ENCODE data around the gene RAPGEF5.

The RAPGEF5 gene

DNA sequence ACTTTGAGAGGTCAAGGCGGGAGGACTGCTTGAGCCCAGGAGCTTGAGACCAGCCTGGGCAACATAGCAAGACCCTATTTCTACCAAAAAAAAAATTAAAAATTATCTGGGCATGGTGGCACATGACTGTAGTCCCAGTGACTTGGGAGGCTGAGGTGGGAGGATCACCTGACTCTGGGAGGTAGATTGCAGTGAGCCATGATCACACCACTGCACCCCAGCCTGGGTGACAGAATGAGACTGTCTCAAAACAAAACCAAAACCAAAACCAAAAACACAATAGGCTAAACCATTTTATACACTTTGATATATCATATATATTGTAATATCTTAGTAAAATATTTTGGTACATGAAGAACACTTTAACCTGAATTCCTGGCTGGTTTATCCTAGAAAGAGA is 101.6 kb downstream of the RAPGEF5 start:
- no peak for DNase-seq

DNA sequence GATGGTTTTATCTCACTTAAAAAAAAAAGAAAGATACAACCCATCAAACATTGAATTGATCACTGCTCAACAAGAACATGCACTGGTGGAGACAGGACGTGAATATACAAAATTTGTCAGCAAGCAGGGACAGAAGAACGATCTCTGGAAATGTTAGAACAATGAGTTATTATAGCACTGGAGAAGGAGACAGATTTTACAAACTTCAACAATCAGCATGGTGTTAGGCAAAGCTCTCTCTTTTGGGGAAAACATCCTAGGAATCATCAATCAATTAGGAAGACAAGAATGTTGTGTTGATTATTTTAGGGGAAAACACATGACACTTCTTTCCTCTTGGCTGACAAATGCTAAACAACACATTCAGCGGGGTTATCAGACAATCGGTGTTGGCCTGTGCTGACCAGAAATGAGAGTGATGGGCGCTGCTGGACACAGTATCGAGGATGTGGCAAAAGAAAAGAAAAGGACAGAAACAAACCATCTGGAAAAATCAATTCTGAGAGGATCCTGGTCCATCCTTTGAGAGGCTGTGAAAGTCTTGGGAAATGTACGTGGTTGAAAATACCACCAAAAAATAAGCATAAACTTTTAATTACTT is 103.9 kb downstream of the RAPGEF5 start:
- DNase-seq: no peak

DNA sequence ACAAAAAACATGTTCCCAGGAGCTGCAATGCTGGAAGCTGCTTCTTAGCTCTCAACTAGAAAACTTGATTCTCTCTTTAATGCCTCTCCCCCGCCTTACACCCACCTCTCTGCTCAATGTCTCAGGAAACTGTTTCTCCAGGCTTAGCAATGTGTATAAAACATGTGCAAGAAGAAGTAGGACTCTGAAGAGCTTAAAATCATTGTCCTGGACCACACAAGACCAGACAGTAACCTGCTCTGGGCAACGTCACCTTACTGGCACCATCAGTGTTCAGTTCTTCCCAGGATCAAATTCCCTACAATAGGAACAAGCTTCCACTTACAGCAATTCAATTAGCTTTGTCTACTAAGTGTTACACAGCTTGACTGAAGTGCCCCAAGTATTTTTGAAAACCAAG is 104.9 kb downstream of the RAPGEF5 start:
- no peak for DNase-seq

DNA sequence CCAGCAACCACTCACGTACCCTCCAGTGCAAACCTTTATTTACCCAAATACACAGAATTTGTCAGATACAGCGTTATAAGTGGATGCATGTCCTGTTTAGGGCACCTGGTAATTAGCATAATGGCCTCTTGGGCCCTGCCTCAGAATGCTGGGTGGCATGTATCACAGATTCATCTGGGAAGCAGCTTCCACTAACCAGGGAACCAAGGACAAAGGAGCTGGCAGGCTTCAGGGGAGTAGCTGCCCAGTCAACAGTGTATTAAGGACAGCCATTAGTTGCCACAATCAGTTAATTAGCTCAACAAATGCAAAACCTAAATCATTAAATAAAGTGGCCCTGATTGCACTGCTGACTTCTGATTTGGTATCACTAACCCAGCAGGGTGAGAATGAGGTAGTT is 105.7 kb downstream of the RAPGEF5 start:
- no peak for DNase-seq

DNA sequence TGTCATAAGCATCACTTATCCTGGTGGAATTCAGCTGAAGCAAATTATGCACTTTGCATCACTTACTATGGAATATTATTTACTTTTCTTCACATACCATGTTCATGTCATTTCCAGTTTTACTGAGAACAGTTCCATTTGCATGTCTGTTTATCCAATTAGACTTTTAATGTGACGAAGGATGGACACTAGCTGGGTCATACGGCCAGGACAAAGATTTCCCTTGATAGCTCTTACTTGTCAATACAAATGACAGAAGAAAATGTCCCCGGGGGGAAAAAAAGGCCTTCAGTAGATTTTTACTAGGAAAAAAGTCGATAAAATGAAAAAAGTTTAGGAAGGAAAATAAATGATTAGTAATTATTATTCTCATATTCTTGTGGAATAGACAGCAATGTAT is 106.6 kb downstream of the RAPGEF5 start:
- no peak for DNase-seq

DNA sequence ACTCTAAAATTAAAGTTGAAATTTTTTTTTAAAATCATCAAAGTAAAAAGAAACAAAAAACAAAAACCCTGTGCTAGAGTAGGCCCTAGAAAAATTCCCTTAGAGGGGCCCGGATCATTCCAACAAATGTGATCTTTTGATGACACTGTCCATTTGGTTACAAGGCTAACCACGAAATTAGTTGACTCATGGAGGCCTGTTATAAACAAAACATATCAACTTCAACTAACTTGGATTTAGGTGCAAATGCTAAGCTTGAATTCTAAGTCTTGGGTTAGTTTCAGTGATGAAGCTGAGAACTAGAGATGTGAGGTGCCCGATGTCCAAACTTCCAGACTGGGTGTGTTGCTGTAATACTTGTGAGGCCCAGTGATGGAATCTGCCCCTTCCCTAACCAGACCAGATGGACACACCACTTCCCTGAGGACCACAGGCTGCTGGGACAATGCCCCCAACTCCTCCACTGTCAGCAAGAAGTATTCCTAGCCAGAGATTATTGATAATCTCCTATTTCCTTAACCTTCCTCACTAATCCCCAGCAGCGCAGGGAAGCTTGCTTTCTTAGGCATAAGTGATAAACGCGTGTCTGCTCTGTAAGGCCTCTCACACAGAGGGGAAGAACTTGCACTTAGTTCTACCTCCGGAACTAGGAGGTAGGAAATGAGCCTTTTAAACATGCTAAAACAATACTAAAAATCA is 108.7 kb downstream of the RAPGEF5 start:
- no peak for DNase-seq

DNA sequence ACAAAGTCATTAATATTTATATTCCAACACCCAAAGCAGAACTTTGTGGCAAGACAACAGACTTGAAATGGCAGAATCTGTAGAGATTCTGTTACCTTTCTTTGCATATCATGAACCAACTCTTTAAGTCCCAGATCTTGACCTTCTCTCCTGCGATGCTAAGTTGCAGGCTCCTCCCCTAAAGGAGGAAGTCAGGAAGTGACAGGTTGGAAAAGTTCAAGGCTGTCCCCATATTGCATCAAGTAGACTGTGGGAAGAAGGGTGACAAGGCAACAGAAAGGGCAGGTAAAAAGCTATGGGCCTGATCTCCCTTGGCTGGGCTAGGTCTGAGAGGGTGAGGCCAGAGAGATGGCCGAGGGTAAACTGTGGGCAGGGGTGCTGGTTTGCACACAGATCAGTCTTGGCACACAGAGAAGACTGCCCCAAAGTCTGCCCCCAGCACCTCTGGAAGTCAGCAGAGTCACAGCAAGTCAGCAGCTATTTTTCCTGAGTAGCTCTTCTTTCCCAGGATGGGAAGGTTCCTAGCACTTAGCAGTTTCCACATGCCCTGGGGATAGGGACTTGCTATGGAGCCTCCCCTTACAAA is 115.1 kb downstream of the RAPGEF5 start:
- DNase-seq: no peak

DNA sequence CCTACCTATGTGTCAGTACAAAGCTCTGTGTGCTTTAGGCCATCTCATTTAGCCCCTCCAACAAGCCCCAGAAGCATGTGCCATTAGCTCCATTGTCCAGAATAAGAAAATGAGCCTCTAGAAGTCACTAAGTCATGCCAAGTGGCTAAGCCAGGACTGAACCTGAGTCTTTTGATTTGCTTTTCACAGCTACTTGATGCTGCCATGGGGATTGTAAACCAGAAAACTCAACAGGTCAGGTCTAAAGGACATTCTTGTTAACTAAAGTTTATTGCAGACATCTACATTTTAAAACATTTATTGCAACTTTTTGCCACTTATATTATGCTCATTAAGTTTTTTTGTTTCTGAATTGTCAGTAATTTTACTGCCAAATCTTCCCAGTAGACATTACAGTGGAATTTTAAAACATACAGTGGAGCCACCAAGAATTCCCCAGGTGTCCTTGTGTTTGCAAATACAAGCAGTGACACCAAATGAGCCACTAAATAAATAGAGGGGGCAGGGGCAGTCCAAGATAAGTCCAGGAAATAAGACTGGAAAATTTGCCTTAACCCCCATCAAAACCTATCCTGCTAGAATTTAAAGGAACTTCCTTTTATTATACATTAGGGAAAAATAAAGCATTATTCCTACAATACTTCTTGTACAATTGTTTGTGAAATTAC is 115.9 kb downstream of the RAPGEF5 start:
- no peak for DNase-seq

DNA sequence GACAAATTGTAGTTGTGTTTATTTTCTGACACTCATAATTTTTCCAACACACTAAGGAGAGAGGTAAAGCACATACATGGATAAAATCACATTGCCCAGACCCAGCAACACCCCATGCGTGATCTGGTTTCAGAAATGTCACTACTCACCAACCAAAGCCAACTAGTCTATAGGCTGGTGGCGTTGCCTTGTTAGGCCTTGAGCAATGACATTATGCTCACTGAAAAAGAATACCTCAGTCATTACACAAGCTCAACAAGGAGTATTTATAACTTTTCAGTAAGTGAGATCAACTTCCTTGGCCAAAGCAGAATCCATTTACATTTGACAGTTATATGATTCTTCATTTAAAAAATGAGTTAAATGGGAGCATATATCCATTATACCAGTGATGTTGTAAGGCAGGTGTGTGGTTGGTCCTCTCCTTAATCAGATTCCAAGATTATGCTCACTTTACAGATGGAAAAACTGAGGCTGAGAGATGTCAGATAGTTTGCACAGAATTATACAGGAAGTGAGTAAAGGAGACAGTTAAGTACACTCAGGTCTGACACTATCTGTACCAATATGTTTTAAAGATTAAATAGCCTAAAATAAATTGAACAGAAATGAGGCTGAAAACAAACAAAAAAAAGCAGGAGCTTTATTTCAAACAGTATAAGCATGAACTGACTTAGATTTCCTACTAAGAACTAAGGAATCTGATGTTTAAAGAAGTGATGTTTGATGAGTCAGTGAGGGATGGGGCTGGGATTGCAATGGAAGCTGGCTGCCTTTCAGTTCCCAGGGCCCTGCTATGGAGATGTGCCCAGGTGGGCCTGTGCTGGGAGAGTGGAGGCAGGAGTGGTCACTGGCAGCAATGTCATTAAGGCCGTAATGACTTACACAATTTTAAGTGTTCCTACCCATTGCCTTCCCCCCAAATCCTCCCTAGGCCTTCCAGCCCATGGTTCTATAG is 118.3 kb downstream of the RAPGEF5 start:
- DNase-seq: peak; percentile 20

DNA sequence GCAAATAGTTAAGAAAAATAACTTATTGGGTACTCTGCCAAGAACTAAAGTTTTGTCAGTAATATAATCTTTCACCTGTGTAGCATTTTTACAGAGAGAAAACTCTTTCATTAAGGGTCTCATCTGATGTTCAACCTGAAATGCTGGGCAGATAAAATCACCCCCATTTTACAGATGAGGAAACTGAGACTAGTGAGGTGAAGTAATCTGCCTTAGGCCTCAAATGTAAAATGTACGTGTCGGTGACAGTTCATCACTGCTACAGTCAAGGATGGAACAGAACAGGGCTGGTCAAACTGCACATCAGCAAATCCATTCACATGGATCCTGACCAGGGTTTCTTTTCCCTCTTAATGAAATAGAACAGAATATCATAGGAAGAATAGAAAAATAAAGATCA is 121.8 kb downstream of the RAPGEF5 start:
- no peak for DNase-seq

DNA sequence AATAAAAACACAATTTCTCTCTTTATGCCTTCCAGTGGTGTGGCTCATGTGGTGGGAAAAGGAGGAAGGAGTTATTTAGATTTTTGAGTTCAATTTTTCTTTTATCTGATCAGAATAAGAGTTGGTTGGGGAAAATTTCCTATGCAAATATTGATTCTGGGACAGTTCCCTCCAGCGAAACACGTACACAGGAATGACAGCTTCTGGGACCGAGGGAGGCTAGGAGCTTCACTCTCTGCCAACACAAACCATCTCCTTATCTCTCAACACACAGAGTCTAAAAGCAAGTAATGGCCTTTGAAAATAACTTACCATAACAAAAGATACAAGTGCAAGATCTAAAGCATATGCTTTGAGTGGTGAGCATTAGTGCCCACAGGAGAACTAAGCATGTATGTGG is 122.7 kb downstream of the RAPGEF5 start:
- no peak for DNase-seq

DNA sequence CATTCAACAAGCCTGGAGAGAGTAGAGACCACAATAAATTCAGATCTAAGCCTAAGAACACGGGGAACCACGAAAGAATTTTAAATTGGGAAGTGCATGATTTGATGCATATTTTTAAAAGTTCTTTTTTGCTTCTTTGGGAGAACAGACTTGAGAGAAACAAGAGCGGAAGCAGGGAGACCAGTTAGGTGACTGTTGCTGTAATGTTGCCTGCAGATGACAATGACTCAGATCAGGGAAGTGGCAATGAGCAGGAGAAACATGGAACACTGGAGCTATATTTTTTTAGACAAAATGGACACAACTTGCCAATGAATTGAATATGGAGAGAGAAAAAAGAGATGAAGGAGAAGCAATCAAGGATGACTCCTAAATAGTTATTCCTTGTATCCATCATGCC is 125.1 kb downstream of the RAPGEF5 start:
- DNase-seq: no peak

DNA sequence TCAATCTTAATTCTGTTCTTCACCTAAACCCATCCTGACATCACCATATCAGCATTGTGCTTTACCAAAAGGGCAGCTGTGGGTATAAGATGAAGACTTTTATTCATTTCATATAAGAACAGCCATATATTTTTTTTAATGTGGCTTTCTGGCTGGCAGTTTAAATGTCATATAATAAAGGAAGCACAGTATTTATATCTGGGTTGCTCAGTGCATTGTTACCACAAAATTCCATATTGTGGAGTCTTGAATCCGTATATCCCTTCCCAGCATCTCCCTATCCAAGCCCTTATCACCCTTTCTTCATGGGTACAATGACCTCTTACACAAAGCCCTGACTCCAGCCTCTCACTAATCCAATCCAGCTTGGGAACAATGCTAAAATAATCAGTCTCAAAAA is 125.8 kb downstream of the RAPGEF5 start:
- DNase-seq: no peak

DNA sequence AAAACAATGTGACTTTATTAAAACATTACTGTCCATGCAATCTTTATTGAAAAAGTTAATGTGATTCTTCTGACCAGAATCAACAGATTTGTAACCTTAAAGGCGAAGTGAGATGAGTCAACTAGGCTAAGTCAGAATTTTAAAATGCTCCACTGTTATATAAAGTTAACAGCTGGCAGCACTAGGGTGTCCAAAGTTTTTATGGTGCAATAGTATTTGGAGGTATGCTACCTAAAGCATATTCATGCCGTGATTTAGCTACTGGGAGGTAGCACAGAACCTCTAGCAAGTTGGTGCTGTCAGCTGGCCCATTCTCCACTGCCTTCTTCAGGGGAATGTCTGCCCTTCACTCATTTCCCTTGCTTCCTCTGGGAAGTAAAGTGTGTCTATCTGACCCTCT is 126.7 kb downstream of the RAPGEF5 start:
- DNase-seq: no peak

DNA sequence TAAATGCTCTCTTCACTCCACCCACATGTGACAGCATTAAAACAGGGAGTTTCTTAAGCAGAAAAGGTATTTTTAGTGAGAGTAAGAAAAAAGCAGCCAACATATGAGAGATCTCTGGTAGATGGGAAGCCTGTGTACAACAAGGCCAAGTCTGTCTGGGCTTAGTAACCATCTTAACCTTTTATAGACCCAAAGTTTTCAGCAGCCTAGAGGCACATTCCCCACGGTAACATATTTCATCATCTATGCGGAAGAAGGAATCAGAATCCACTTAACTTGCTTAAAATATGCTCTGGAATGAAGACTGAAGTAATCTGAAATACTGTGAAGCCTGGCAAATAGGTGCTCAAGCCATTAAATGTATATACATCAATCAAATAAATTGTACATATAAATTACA is 127.8 kb downstream of the RAPGEF5 start:
- DNase-seq: peak; percentile 35

DNA sequence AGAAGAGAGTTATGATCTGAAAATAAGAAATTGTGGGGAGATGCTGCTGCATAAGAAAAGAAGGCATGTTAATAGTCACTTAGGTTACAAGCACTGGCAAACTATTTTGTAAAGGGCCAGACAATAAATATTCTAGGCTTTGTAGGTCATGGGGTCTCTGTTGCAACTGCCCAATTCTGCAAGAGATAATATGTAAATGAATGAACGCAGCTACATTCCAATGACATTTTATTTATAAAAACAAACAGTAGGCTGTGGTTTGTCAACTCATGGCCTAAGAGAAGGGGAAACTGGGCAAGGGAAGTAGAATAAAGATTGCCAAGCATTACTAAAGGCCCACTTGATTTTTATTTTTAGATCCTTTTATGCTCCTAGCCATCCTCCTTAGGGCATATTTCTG is 133.1 kb downstream of the RAPGEF5 start:
- no peak for DNase-seq

DNA sequence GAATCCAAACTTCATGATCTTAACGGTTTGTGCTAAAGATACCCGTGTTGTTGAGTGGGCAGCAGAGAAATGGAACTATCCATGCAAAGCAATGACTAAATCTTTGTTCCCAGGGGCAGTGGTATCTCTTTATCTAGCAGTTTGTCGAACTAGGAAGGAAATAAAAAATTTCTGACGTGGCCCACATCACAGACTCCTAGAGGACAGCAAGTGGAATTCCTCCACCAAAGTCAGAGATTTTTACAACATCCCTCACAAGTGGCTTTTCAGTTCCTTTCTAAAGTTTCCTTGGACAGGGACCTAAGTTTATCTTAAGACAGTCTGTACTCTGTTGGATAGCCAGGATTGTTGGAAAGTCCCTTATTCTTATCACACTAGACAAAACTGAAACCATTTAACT is 136.0 kb downstream of the RAPGEF5 start:
- no peak for DNase-seq

DNA sequence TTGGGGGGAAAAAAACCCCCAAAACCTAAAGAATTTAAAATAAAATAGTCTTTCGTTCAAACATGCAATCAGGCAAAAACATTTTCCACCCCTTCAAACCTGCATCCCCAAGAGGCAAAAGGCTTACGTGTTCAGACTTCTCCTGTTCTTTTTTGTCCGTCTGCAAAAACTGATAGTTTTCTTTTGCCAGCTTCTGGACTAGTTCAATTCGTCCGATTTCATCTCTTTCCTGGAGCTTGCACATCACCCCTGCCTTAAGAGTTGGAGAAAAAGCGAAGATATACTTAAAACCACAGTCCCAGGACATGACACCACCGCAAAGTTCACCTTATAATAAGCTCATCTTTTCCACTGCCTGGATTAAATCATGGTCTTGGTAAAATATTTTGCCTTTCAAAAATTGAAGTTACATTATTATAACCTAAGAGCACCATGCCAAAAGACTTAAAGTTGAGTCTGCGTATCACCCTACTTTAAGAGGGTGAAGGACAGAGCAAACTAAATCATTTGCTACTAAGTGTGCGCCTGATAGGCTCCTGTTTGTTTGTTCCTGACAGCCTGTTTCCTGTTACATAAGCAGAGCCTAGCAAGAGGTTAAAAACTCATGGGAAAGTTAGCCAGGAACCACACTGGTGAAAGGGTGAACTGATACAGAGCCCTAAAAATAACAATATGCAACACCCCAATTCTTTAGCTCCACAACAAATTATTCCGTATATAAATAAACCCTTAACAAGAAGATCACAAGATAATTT is 137.0 kb downstream of the RAPGEF5 start:
- no peak for DNase-seq

DNA sequence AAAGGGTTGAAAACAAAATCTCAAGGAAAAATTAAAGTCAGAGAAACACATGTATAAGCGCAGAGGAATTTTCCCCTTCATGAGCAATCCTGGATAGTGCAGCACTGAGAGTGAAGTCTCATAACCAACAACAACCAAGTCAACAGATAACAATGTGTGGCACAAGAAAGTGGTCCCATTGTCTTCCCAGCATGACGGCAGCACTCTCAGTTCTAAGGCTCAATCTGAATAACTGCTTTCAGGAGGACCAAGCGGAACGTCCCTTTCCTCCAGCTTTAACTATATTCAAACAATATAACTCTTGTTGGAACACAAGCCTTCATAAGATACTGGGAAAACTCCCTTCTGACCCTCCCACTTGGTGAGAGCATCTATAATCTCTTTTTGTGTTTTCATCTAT is 137.9 kb downstream of the RAPGEF5 start:
- DNase-seq: no peak

DNA sequence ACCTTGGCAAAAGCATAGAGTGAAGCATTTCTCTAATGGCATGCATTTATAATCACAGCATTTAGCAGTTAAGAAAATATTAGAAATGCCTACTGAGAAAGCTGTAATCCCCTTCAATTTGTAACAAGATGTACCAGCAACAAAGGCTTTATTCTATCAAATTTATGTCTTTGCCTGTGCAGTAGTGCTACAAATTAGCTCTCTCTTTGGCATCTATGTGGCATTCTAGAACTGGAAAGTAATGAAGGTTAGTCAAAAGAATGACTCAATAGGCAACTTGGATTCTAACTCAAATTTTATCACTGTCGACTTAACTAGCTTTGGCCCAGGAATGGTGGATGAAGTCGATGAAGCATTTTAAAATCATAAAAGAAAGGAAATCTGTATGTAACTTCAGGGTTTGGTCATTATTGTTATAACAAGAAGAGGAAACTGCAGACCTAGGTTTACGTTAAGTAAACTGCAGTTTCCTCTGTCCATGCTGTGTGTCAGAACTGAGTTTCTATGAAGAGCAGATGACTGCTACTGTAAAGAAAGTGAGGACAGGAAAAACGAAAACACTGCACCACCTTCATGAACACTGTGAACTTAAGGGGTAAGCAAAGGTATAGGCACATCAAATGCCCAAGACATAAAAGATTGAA is 140.0 kb downstream of the RAPGEF5 start:
- DNase-seq: no peak

DNA sequence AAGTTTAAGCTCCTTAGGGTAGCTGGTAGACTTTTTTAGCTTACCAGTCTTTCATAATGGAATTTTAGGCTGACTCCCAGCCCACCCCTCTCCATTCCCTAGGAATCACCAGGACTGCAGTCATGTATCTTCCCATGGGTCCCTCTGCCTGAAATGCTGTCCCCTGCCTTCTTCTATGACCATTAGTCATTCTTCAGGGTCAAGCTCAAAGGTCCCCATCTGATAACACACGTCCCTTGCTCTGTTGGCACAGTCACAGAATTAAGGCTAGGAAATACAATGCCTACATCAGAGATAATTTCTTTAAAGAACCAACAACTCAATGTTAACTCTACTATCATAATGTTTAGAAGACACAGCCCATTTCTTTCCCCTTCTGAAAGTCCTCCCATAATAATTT is 140.6 kb downstream of the RAPGEF5 start:
- no peak for DNase-seq

DNA sequence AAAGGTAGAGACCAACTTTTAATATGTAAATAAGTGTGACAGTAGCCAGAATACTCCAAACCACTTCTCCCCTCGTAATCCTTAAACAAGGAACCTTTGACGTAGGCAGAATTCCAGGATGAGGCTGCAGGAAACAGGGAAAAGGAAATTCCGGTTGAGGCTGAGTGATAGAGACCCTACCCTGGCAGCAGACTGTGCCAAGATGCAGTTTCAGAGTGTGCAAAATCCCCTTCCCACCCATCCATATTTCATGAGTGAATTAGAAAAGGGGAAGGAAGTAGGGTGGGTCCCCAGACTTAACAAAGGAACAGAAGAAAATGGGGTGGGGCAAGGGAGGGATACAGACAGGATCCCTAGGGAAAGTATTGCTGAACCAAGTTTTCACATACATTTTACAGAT is 143.0 kb downstream of the RAPGEF5 start:
- no peak for DNase-seq

All from fibroblast of upper back skin (primary cell).